GM12865 (cell line): Measurements from ENCODE around the gene KRTAP10-3.

Experiments used
- DNase-seq: peaks from one replicate; pipeline ENCODE4 v3.0.0; 2010; ENCODE audit warnings: low read depth
- H3K4me3 ChIP-seq: 2 replicates; pipeline ENCODE4 v1.5.1; 2011; ENCODE audit warnings: mild to moderate bottlenecking, low read depth, low read length, control low read depth
- TF ChIP-seq, protein P1 (sequence below): IDR thresholded peaks from 2 replicates; pipeline ENCODE4 v1.5.1; 2011; ENCODE audit warnings: low read length, control low read depth, low read depth, inconsistent platforms; ENCODE audit not compliant: insufficient read depth; ENCODE audit errors: missing control alignments

Gene KRTAP10-3

DNA sequence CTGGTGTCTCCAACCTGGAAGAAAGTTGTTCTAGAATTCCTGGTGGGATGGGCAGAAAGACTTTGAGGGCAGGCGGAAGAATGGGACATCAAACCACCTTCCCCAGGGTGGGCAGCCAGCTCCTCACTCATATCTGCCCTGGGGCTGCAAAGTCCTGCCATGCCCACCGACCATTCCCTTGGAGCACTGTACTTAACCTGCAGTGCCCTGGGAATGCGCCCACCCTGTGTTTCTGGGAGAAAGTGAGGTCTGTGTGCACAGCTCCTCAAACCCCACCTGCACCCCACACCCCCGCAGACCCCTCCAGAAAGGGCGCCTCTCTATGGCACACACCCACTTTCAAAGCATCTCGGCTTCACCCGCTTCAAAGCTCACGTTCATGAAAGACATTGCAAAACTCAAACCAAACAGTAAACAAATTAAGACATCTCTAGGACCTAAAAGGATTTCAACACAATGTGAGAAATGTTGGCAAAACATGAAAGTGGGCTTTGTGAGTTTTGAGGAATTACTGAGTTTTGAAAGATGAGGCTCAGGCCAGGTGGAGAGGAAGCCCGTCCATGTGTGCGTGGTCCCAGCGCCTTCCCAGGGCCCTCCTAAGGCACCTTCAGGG is 43.7 kb downstream of the KRTAP10-3 start:
- H3K4me3 ChIP-seq = no peak overlapping the region
- TF ChIP-seq, protein P1, sequence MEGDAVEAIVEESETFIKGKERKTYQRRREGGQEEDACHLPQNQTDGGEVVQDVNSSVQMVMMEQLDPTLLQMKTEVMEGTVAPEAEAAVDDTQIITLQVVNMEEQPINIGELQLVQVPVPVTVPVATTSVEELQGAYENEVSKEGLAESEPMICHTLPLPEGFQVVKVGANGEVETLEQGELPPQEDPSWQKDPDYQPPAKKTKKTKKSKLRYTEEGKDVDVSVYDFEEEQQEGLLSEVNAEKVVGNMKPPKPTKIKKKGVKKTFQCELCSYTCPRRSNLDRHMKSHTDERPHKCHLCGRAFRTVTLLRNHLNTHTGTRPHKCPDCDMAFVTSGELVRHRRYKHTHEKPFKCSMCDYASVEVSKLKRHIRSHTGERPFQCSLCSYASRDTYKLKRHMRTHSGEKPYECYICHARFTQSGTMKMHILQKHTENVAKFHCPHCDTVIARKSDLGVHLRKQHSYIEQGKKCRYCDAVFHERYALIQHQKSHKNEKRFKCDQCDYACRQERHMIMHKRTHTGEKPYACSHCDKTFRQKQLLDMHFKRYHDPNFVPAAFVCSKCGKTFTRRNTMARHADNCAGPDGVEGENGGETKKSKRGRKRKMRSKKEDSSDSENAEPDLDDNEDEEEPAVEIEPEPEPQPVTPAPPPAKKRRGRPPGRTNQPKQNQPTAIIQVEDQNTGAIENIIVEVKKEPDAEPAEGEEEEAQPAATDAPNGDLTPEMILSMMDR = no peak
- no peak for DNase-seq

GRCh38 chr21:44514218-44514520 is 44.4 kb downstream of the KRTAP10-3 start:
- TF ChIP-seq, protein P1 = no peak
- no peak overlapping the region for H3K4me3 ChIP-seq
- no peak for DNase-seq

DNA sequence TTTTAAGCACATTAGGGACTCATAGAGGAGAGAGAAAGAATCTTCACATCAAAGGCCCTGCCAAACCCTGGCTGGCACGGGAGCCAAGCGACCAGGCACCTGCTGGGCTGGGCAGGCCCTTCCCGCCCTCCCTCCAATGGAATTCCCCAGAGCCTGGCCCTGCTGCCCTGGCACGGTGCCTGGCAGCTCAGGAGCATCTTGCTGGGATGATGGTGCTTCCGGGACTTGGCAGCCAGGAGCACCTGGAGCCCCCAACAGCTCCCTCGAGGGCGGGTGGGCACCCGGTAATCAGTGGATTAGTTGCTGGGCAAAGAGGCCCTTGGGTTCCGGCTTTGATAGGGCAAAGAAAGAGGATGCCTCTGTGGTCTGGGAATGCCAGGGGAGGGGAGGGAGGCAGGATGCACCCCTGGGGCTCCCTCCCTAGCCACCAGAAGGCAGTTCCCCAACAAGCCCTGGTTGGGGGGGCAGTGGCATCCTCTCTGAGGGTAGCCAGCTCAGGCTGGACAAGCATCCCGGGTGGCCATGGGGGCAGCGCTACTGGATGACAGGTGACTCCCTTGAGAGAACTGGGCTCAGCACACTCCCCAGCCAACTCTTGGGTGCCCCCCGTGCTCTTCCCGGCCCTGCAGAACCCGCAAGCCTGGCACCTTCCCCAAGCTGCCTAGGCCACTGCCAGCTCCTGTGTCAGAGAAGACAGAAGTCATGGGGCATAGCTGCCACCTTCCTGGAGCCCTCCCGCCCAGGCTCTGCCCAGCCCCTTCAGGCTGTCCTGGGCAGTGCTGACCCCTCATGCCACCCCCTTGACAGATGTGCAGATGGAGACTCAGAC is 45.0 kb downstream of the KRTAP10-3 start:
- no peak for DNase-seq
- TF ChIP-seq, protein P1 = no peak
- no peak overlapping the region for H3K4me3 ChIP-seq

DNA sequence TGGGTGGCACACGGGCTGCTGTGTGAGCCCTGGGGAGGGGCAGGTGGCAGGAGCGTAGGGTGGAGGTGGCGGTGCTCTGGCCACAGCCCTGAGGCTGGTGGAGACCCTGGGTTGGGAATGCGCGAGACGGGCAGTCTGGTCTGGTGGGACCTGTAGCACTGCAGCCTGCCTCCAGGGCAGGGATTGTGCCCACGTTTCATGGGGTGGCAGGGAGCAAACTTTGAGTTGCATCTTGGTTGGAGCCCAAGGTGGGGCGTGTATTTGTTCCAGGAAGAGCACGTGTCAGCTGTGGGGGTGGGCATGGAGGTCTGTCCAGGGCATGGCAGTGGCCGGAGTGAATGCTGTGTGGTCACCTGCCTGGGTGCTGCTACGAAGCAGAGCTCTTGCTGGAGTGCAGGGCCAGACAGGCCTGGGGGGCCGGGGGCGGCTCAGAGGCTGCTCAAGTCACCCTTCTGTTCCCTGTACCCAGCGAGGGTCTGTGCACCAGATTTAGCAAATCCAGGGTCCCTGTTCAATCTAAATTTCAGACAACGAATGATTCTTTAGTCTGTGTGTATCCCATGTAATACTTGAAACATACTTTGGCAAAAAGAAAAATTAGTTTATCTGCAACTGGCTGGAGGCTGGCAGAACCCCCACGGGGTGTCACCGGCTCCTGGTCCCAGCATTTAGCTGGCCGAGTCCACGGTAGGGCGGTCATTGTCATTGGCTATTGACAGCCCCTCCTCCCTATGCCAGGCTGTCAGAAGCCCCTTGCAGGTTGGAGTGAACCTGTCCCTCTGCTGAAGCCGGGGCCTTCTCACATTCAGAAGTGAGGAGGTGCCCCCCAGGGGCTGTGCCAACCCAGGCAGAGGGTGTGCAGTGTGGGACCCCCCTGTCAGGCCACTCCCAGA is 45.9 kb downstream of the KRTAP10-3 start:
- TF ChIP-seq, protein P1 = no peak
- no peak overlapping the region for H3K4me3 ChIP-seq
- no peak for DNase-seq

DNA sequence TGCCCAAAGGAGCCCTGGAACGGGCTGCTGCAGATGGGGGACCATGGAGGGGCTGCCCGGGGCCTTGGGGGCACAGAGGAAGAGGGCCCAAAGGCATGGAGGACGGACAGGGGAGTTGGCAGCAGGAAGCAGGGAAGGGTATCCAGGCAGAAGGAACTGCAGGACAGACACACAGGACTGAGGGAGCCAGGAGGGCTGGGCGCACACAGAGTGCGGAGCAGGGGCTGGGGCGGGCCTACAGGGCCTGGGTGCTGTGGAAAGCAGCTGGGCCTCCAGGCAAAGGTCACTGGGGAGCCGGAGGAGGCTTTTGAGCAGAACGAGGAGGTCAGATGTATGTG is 46.7 kb downstream of the KRTAP10-3 start:
- TF ChIP-seq, protein P1 = no peak
- DNase-seq = no peak
- no peak overlapping the region for H3K4me3 ChIP-seq

DNA sequence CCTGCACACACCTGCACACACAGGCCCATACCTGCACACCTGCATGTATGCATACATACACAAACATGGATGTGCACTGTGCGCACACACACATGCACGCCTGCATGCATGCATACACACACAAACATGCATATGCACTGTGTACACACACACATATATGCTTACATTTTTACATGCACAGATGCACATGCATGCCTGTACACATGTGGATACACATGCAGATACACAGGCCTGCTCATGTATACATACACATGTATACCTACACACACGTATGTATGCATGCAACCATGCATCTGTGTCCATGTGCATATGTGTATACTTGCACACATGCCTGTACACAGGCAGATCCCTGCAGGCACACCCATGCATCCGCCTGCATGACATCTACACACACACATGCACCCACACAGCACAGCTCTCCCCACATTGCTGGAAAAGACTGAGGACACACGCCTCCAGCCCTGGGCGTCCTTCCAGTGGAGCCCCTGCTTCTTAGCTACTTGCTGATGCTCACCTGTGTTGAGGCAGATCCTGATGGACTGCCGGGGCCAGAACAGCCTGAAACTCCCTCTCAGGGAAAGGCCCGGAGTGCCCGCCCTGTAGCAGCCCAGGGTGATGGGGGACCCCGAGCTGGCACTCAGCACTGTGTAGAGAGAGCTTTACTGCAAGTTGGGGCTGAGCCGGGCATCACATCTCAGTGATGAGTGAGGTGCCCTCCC is 47.2 kb downstream of the KRTAP10-3 start:
- H3K4me3 ChIP-seq = no peak overlapping the region
- DNase-seq = no peak
- TF ChIP-seq, protein P1 = no peak
